Psoas muscle (tissue), 8 donors: ENCODE results near the gene TMEM190. TPM values are rescaled to one million over a fixed set of nuclear protein-coding genes. Genes with fewer than 3 reads are reported as not detected.
A peak's percentile ranks its signal among the peaks of the same experiment; 100 is the strongest.

Experiments used
- ATAC-seq, 4 donors: fragments of 200-7000 bp; cut with Tn5 transposase; one replicate each; pipeline ENCODE4 v1.9.1; 2020; ENCODE audit warnings: moderate library complexity in 3 of 4, mild to moderate bottlenecking in 2 of 4
- DNase-seq, 2 donors: peaks; one replicate each; pipeline ENCODE4 v3.0.0-alpha.2; 2020
- H3K27ac ChIP-seq: fragments of 200-600 bp; one replicate; pipeline ENCODE4 v1.8.0; 2022
- H3K27me3 ChIP-seq, 3 donors: fragments of 200-600 bp in 1 of 3; one replicate each; pipeline versions ENCODE4 v1.6.1 to v1.8.0; 2013 to 2022; ENCODE audit warnings: low read length in 2 of 3, mild to moderate bottlenecking in 2 of 3, moderate library complexity in 1 of 3; ENCODE audit not compliant: insufficient read depth in 3 of 3
- H3K36me3 ChIP-seq, 2 donors: fragments of 200-600 bp in 1 of 2; one replicate each; pipeline versions ENCODE4 v1.6.1 to v1.8.0; 2013 to 2022; ENCODE audit warnings: low read depth in 1 of 2, mild to moderate bottlenecking in 1 of 2, moderate library complexity in 1 of 2; ENCODE audit not compliant: insufficient read depth in 1 of 2
- H3K4me1 ChIP-seq: fragments of 200-600 bp; one replicate; pipeline ENCODE4 v1.8.0; 2022
- H3K4me3 ChIP-seq: fragments of 200-600 bp; one replicate; pipeline ENCODE4 v1.8.0; 2022; ENCODE audit warnings: mild to moderate bottlenecking
- H3K9me3 ChIP-seq: fragments of 200-600 bp; one replicate; pipeline ENCODE4 v1.8.0; 2022
- WGBS, 3 donors: extraction: QIAGEN DNeasy Blood & Tissue Kit; methylation state at CpG; one replicate each; pipeline versions ENCODE4 v1.1.6 to v1.1.7; 2013; 5-methylcytosine and 5-hydroxymethylcytosine counted together
- intact Hi-C, 2 donors: fragments of 100-400 bp; cut with DNase I; formaldehyde crosslinking; loops; one replicate each; pipeline versions ENCODE4 v1.11.0 to v1.14.2; 2022
- polyA plus RNA-seq, 3 donors: library from polyadenylated mRNA; stranded (reverse); fragments of 200-250 nt; gene quantifications; one replicate each; pipeline ENCODE4 v1.2.3, GENCODE V29; 2013
- total RNA-seq, 4 donors: library from RNA; stranded (reverse); fragmentation: NEBNext Ultra II Directional in 2 of 4; extraction: Animal tissue kit (Norgen Biotek cat#: 25700) in 2 of 4; gene quantifications; one replicate each; pipeline versions ENCODE4 v1.2.1 to v1.2.4, GENCODE V29; 2021 to 2023
- TF ChIP-seq, protein P1 (sequence below): fragments of 200-600 bp; IDR thresholded peaks from one replicate; pipeline ENCODE4 v1.8.0; 2022; ENCODE audit warnings: antibody characterized with exemption
- donor health status: healthy with polysubstance abuse.
- donor health status: DM: no; HTN: no; CAD: no; lungs with moderate emphysema.
- donor health status: Bipolar disorder and iron deficiency.
- donor health status: healthy.
- donor health status: DM: yes; HTN: yes; CAD: no.
- donor health status: DM: no; HTN: no; CAD: no.
- donor health status: DM: no; HTN: no; CAD: no.
- donor health status: DM: yes; HTN: yes; CAD: no.

The TMEM190 gene
- total and polyA plus RNA-seq, 7 donors = not detected

DNA sequence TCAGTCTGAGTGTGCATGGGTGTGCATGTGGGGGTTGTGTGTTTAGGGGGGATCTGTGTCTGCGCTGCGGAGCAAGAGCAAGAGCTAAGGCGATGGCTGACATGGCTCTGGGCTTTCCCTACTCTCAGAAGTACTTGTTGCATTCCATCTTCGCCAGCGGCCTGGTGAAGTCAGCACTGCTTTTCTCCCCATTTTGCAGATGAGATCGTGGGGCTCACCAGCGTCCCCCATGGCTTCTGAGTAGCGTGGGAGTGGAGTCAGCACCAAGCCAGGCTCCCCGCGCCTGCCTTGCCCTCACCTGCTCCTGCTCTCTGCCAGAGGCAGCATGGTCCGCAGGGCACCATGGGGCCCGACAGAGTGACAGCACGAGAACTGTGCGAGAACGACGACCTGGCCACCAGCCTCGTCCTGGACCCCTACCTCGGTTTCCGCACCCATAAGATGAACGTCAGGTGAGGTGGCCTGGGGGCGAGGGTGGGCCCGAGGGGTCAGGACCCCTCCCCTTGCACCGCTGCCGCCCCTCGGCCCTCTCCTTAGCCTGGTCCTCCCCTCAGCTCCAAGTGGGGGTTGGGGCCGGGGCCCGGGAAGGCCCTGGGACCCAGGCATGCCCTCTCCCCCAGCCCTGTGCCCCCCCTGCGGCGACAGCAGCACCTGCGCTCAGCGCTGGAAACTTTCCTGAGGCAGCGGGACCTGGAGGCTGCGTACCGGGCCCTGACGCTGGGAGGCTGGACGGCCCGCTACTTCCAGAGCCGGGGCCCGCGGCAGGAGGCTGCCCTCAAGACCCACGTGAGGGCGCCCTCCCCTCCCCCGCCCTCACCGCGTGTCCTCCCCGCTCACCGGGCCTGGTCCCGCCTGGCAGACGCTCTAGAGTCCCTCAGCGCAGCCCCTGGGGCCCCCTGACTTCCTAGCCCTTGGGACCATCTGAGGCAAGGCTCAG is 34.8 kb upstream of the TMEM190 start:
- Histone ChIP-seq H3K4me3 (peak overlapping the region; percentile 75), H3K27ac (no peak overlapping the region), H3K4me1 (peaks cover 12% of the 10 kb centered on the region), H3K27me3 (peaks cover 0 to 5% (median 0%) of the 10 kb centered on the region in 3 donors), H3K9me3 (no peaks in the 10 kb centered on the region), H3K36me3 (peaks cover 0 to 25% of the 10 kb centered on the region in 2 donors)
- intact Hi-C loops = loop anchor here in 1 of 2 donors (5.0 kb wide), 1 partner anchor 40 kb away; the partner anchor contains the start of gene TMEM238
- WGBS, 3 donors = 83 to 85% (median 84%) methylated on average over 40 to 50 of the region's 50 CpGs
- ATAC-seq (no peak), DNase-seq (no peak)
- TF ChIP-seq, protein P1, sequence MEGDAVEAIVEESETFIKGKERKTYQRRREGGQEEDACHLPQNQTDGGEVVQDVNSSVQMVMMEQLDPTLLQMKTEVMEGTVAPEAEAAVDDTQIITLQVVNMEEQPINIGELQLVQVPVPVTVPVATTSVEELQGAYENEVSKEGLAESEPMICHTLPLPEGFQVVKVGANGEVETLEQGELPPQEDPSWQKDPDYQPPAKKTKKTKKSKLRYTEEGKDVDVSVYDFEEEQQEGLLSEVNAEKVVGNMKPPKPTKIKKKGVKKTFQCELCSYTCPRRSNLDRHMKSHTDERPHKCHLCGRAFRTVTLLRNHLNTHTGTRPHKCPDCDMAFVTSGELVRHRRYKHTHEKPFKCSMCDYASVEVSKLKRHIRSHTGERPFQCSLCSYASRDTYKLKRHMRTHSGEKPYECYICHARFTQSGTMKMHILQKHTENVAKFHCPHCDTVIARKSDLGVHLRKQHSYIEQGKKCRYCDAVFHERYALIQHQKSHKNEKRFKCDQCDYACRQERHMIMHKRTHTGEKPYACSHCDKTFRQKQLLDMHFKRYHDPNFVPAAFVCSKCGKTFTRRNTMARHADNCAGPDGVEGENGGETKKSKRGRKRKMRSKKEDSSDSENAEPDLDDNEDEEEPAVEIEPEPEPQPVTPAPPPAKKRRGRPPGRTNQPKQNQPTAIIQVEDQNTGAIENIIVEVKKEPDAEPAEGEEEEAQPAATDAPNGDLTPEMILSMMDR = no peak

DNA sequence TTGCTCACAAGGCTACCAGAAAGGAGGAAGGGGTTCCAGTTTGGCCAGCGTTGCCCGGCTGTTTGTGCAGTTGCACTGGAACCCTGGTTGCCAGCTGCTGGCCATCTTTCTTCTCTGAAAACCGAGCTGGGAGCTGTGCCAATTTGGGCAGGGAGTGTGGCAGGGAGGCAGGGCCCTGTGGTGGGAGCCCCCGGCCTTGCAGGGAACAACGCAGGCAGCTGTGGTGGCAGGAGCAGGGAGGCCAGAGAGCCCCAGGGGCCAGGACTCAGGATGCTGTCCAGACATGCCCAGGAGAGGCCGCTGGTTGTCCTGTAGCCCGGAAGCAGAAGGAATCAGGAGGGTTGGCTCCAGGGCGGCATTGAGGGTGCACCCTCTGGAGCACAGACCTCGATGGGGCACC is 32.2 kb upstream of the TMEM190 start:
- H3K9me3 ChIP-seq = no peaks in the 10 kb centered on the region
- WGBS, 3 donors = 57 to 68% (median 61%) methylated on average over 9 of the region's 9 CpGs
- no peak for ATAC-seq
- peaks cover 6% of the 10 kb centered on the region for H3K4me1 ChIP-seq
- TF ChIP-seq, protein P1 = no peak
- no peaks in the 10 kb centered on the region for H3K27me3 ChIP-seq
- intact Hi-C loops = loop anchor here in 1 of 2 donors (5.0 kb wide), 1 partner anchor 38 kb away; the partner anchor contains the start of gene TMEM238
- no peak overlapping the region for H3K27ac ChIP-seq
- H3K4me3 ChIP-seq = no peak overlapping the region
- DNase-seq = no peak
- H3K36me3 ChIP-seq = peaks cover 0 to 30% of the 10 kb centered on the region in 2 donors

DNA sequence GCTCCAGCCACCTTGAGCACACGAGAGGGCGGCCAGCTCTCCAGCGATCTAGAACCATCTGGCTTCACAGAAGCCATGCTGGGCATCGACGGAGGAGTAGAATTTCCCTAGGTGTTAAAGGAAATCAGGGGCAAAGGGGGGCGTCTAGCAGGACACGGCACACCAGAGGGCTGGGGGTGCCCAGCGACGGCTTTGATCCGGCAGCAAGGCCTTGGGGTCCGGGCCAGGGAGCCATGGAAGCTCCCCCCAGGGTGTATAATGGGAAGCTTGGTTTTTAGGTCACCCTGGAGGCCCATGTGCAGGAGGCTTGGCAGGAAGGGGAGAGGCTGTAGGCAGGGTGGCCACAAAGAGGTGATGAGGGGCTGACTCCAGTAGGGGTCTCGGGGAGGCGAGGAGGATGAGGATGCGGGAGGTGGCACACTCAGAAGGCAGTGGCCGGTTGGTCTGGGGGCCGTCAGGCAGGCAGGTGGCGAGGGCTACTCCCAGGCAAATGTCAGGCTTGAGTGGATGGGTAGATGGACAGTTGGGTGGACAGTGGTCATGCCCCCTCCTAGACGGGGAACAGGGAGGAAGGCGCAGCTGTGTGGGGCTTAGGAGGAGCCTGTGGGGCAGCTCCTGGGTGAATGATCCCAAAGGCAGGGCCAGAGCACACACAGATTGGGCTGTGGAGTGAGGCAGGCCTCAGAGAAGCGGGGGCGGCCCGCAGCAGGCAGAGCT is 31.4 kb upstream of the TMEM190 start:
- WGBS, 3 donors = 81 to 83% (median 82%) methylated on average over 22 of the region's 22 CpGs
- intact Hi-C loops = no loop called here
- H3K4me1 ChIP-seq = peaks cover 6% of the 10 kb centered on the region
- H3K4me3 ChIP-seq = no peak overlapping the region
- no peak for ATAC-seq
- H3K9me3 ChIP-seq = no peaks in the 10 kb centered on the region
- no peaks in the 10 kb centered on the region for H3K27me3 ChIP-seq
- peaks cover 0 to 30% of the 10 kb centered on the region in 2 donors for H3K36me3 ChIP-seq
- TF ChIP-seq, protein P1 = no peak
- no peak overlapping the region for H3K27ac ChIP-seq
- DNase-seq = no peak

DNA sequence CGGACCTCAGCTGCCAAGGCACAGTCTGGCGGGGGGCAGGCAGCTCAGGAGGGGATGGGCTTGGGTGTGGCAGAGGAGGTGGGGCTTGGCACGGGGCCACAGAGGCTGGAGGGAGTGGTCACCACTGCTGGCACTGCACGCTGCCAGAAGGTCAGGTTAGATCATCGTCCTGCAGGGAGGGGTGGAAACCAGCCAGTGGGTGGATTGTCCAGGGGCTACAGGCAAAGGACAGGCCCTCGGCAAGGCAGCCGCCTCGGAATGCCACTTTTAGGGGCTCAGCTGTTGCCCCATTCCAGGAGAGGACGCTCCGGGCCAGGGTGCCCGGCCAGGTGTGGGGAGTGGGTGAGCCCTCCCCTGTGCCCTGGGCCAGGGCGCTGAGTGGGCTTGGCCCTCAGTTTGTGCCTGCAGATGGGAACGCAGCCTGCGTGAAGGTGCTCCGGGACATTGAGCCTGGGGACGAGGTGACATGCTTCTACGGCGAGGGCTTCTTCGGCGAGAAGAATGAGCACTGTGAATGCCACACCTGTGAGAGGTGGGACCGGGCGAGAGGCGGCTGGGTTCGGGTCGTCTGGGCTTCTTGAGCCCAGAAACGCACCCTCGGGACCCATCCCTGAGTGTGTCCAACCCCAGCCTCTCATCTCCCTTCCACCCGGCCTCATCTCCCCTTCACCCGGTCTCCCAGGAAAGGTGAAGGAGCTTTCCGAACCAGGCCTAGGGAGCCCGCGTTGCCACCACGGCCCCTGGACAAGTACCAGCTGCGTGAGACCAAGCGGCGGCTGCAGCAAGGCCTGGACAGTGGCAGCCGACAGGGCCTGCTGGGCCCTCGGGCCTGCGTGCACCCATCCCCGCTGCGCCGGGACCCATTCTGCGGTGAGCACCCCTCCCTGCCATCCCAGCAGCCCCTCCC is 30.6 kb upstream of the TMEM190 start:
- Histone ChIP-seq H3K4me3 (no peak overlapping the region), H3K9me3 (no peaks in the 10 kb centered on the region), H3K27ac (no peak overlapping the region), H3K27me3 (peaks cover 0 to under 1% (median 0%) of the 10 kb centered on the region in 3 donors), H3K36me3 (peaks cover 0 to 30% of the 10 kb centered on the region in 2 donors), H3K4me1 (peaks cover 2% of the 10 kb centered on the region)
- peak in 3 of 4 donors; percentile 35 to 42 (median 39) for ATAC-seq
- peak; percentile 65 to 81 for DNase-seq
- intact Hi-C loops = no loop called here
- TF ChIP-seq, protein P1 = no peak
- WGBS, 3 donors = 74 to 79% (median 76%) methylated on average over 42 to 43 of the region's 43 CpGs
